CD4-positive, CD25-positive, alpha-beta regulatory T cell (primary cell): Measurements from ENCODE around the gene SORCS2. TPM values are rescaled to one million over a fixed set of nuclear protein-coding genes. Genes with fewer than 3 reads are reported as not detected.
A peak's percentile ranks its signal among the peaks of the same experiment; 100 is the strongest.

Experiments used
- ATAC-seq, 2 donors: fragments of 150-1000 bp; cut with Tn5 transposase; one replicate each; pipeline ENCODE4 v1.10.0; 2021; ENCODE audit warnings: low read depth in 2 of 2, moderate number of reproducible peaks in 2 of 2, moderate library complexity in 1 of 2
- DNase-seq, 3 donors: peaks; one replicate each; pipeline versions ENCODE4 v3.0.0 to v3.0.0-alpha.2; 2012 to 2022; ENCODE audit warnings: mixed read lengths in 1 of 3
- H3K27ac ChIP-seq: one replicate; pipeline ENCODE4 v1.7.0; 2013; ENCODE audit warnings: mild to moderate bottlenecking, low read length; ENCODE audit not compliant: insufficient read depth, poor library complexity, severe bottlenecking
- H3K27me3 ChIP-seq: one replicate; pipeline ENCODE4 v1.7.0; 2013; ENCODE audit warnings: low read length; ENCODE audit not compliant: control insufficient read depth, insufficient read depth
- H3K36me3 ChIP-seq: one replicate; pipeline ENCODE4 v1.7.0; 2013; ENCODE audit warnings: mild to moderate bottlenecking, low read length, moderate library complexity; ENCODE audit not compliant: control insufficient read depth, insufficient read depth
- H3K4me1 ChIP-seq: 2 replicates; pipeline ENCODE4 v1.7.0; 2013; ENCODE audit warnings: mild to moderate bottlenecking, low read length; ENCODE audit not compliant: insufficient read depth, control insufficient read depth, poor library complexity, severe bottlenecking
- H3K4me3 ChIP-seq: one replicate; pipeline ENCODE4 v1.7.0; 2013; ENCODE audit warnings: low read depth, mild to moderate bottlenecking, low read length, moderate library complexity
- H3K9me3 ChIP-seq, 2 experiments: 1 replicate in 1 of 2; 2 replicates in 1 of 2; pipeline ENCODE4 v1.7.0; 2013; ENCODE audit warnings: low read length in 2 of 2, mild to moderate bottlenecking in 1 of 2, moderate library complexity in 1 of 2; ENCODE audit not compliant: control insufficient read depth in 2 of 2
- H3K27ac Mint-ChIP-seq, 3 donors: one replicate each; pipeline ENCODE4 v1.8.0; 2020 to 2022; ENCODE audit warnings: mild to moderate bottlenecking in 3 of 3, mixed read lengths in 3 of 3, moderate library complexity in 2 of 3
- H3K27me3 Mint-ChIP-seq: one replicate; pipeline ENCODE4 v1.8.0; 2022; ENCODE audit warnings: mild to moderate bottlenecking, mixed read lengths
- H3K36me3 Mint-ChIP-seq: one replicate; pipeline ENCODE4 v1.8.0; 2020; ENCODE audit warnings: mixed read lengths
- H3K4me1 Mint-ChIP-seq, 4 donors: one replicate each; pipeline ENCODE4 v1.8.0; 2020 to 2022; ENCODE audit warnings: mixed read lengths in 4 of 4, mild to moderate bottlenecking in 1 of 4
- H3K4me3 Mint-ChIP-seq, 4 donors: one replicate each; pipeline ENCODE4 v1.8.0; 2020 to 2022; ENCODE audit warnings: mild to moderate bottlenecking in 4 of 4, mixed read lengths in 4 of 4, moderate library complexity in 3 of 4
- H3K9me3 Mint-ChIP-seq, 7 donors: one replicate each; pipeline ENCODE4 v1.8.0; 2020 to 2022; ENCODE audit warnings: mixed read lengths in 7 of 7, mild to moderate bottlenecking in 3 of 7, moderate library complexity in 2 of 7
- polyA plus RNA-seq, 4 donors: library from polyadenylated mRNA; unstranded; fragments of 300-500 nt; fragmentation: Illumina TruSeq; gene quantifications; one replicate each; pipeline ENCODE4 v1.2.3, GENCODE V29; 2021
- total RNA-seq: library from RNA; stranded (reverse); gene quantifications from one replicate; pipeline ENCODE4 v1.2.3, GENCODE V29; 2022

The SORCS2 gene
- total and polyA plus RNA-seq, 5 donors from 2014 or later, result not detected

DNA sequence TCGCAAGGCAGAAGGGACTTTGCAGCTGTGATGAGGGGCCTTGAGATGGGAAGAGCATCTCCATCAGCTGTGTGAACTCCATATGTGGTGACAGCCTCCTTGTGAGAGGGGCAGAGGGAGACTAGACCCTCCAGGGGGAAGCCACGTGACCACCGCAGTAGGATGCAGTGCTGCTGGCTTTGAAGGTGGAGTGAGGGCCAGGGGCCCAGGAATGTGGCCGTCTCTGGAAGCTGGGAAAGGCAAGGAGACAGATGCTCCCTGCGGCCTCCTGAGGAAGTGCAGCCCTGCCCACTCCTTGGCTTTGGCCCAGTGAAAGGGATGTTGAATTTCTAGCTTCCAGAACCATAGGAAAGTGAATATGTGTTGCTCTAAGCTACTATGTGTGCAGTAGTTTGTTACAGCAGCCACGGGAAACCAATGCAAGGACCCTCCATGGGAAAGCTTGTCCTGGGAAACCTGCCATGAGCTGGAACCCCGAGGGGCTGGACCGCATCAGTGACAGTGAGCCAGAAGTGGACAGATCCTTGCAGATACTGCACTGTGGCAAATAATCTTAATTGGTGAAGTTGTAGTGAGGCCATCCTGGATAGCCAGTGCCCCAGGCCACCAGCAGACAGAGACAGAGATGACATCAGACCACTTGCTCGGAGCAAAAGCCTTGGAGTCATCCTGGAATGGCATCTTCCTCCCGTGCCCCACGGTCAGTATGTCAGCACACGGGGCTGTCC, 35.4 kb upstream of the SORCS2 start:
- no peak overlapping the region for H3K27ac Mint-ChIP-seq
- no peaks in the 10 kb centered on the region for H3K27me3 ChIP-seq
- peaks cover 17% of the 10 kb centered on the region for H3K27me3 Mint-ChIP-seq
- no peak overlapping the region for H3K27ac ChIP-seq
- no peaks in the 10 kb centered on the region for H3K9me3 ChIP-seq
- no peaks in the 10 kb centered on the region for H3K4me1 Mint-ChIP-seq
- H3K9me3 Mint-ChIP-seq, result peaks cover 0 to 1% (median 0%) of the 10 kb centered on the region in 7 donors
- no peaks in the 10 kb centered on the region for H3K36me3 Mint-ChIP-seq
- DNase-seq (no peak), ATAC-seq (no peak)
- no peaks in the 10 kb centered on the region for H3K36me3 ChIP-seq
- H3K4me3 ChIP-seq, result no peak overlapping the region
- no peak overlapping the region for H3K4me3 Mint-ChIP-seq
- H3K4me1 ChIP-seq, result no peaks in the 10 kb centered on the region

DNA sequence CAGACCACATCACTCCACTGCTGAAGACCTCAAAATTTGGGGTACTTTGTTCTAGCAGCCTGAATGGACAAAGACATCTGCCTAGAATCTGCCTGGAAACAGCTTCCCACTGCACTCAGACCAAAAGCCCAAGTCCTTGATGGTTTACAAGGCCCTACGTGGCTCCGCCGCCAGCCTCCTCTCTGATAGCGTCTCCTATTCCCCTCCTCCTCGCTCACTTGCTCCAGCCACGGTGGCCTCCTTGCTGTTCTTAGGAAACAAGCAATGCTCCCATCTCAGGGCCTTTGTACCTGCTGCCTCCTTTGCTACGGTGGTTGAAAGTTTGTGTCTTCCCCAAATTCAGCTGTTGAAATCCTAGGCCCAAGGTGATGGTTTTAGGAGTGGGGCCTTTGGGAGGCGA, 34.7 kb upstream of the SORCS2 start:
- Mint-ChIP-seq H3K4me3 (no peak overlapping the region), H3K4me1 (no peaks in the 10 kb centered on the region), H3K9me3 (peaks cover 0 to 1% (median 0%) of the 10 kb centered on the region in 7 donors), H3K27me3 (peaks cover 15% of the 10 kb centered on the region), H3K36me3 (no peaks in the 10 kb centered on the region), H3K27ac (no peak overlapping the region)
- DNase-seq (no peak), ATAC-seq (no peak)
- Histone ChIP-seq H3K4me3 (no peak overlapping the region), H3K36me3 (no peaks in the 10 kb centered on the region), H3K27me3 (no peaks in the 10 kb centered on the region), H3K9me3 (no peaks in the 10 kb centered on the region), H3K4me1 (no peaks in the 10 kb centered on the region), H3K27ac (no peak overlapping the region)

DNA sequence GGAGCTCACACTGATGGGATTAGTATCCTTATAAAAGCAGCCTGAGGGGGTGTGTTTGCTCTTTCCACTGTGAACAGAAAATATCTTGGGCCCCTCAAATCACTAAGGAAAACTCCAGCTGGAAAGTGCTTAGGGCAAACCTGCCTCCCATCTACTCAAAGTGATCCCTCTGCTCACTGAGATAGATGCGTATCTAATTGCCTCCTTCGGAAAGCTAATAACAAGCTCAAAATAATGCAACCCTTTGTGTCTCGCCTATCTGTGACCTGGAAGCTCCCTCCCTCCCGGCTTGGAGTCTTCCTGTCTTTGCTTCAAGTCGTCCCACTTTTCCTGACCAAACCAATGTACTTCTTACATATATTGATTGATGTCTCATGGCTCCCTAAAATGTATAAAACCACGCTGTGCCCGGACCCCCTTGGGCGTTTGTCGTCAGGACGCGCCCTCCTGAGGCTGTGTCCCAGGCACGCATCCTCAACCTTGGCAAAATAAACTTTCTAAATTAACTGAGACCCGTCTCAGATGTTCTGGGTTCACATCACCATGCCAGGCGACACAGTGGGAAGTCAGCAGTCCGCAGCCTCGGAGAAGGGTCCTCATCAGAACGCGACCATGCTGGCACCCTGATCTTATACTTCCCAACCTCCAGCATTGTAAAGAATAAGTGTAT, 34.1 kb upstream of the SORCS2 start:
- H3K27ac Mint-ChIP-seq, result no peak overlapping the region
- peaks cover 0 to 1% (median 0%) of the 10 kb centered on the region in 7 donors for H3K9me3 Mint-ChIP-seq
- Histone ChIP-seq H3K27me3 (no peaks in the 10 kb centered on the region), H3K4me3 (no peak overlapping the region), H3K4me1 (no peaks in the 10 kb centered on the region), H3K9me3 (no peaks in the 10 kb centered on the region), H3K36me3 (no peaks in the 10 kb centered on the region), H3K27ac (no peak overlapping the region)
- H3K36me3 Mint-ChIP-seq, result no peaks in the 10 kb centered on the region
- ATAC-seq, result no peak
- no peak for DNase-seq
- H3K4me1 Mint-ChIP-seq, result no peaks in the 10 kb centered on the region
- peaks cover 10% of the 10 kb centered on the region for H3K27me3 Mint-ChIP-seq
- no peak overlapping the region for H3K4me3 Mint-ChIP-seq

DNA sequence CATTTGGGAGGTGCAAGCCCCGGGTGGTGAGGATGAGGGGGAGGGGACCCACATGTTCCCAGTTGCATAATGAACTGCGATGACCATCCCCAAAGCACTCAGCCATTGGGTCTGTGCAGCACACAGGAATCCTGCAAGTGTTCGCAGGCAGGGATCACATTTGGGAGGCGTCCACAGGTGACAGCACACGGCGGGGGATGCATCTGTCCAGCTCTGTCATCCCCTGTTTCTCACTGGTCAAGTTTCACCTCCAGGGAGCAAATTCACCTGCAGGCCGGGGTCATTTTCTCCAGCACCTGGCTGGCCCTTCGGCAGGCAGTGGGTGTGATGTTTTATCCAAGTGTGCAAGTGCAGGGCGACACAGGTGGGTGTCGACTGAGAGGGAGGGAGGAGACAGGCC, 33.3 kb upstream of the SORCS2 start:
- H3K9me3 ChIP-seq, result no peaks in the 10 kb centered on the region
- H3K27ac Mint-ChIP-seq, result no peak overlapping the region
- H3K27me3 Mint-ChIP-seq, result peaks cover 10% of the 10 kb centered on the region
- H3K36me3 ChIP-seq, result no peaks in the 10 kb centered on the region
- DNase-seq, result no peak
- H3K36me3 Mint-ChIP-seq, result no peaks in the 10 kb centered on the region
- H3K4me1 ChIP-seq, result no peaks in the 10 kb centered on the region
- no peaks in the 10 kb centered on the region for H3K4me1 Mint-ChIP-seq
- no peak overlapping the region for H3K27ac ChIP-seq
- H3K27me3 ChIP-seq, result no peaks in the 10 kb centered on the region
- H3K9me3 Mint-ChIP-seq, result peaks cover 0 to 1% (median 0%) of the 10 kb centered on the region in 7 donors
- H3K4me3 ChIP-seq, result no peak overlapping the region
- no peak overlapping the region for H3K4me3 Mint-ChIP-seq
- no peak for ATAC-seq

DNA sequence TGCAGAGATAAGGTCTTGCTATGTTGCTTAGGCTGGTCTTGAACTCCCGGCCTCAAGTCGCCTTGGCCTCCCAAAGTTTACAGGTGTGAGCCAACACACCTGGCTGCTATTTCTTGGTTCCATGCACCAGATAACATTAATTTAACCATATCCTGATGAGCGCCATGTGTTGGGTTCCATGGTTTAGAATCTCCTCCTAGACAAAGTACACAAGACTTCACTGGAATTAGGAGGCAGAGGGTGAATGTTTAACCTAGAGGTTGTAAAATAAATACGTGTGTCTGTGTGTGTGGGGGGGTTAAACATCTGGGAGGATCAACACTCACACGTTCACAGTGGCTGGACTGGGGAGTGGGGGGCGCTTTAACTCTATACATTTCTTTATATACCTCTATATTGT, 32.4 kb upstream of the SORCS2 start:
- no peaks in the 10 kb centered on the region for H3K4me1 Mint-ChIP-seq
- ATAC-seq, result no peak
- Histone ChIP-seq H3K4me3 (no peak overlapping the region), H3K27me3 (no peaks in the 10 kb centered on the region), H3K9me3 (no peaks in the 10 kb centered on the region), H3K36me3 (no peaks in the 10 kb centered on the region), H3K4me1 (no peaks in the 10 kb centered on the region), H3K27ac (no peak overlapping the region)
- H3K27me3 Mint-ChIP-seq, result peaks cover 10% of the 10 kb centered on the region
- no peak overlapping the region for H3K4me3 Mint-ChIP-seq
- no peak overlapping the region for H3K27ac Mint-ChIP-seq
- no peak for DNase-seq
- H3K36me3 Mint-ChIP-seq, result no peaks in the 10 kb centered on the region
- H3K9me3 Mint-ChIP-seq, result peaks cover 0 to 1% (median 0%) of the 10 kb centered on the region in 7 donors

DNA sequence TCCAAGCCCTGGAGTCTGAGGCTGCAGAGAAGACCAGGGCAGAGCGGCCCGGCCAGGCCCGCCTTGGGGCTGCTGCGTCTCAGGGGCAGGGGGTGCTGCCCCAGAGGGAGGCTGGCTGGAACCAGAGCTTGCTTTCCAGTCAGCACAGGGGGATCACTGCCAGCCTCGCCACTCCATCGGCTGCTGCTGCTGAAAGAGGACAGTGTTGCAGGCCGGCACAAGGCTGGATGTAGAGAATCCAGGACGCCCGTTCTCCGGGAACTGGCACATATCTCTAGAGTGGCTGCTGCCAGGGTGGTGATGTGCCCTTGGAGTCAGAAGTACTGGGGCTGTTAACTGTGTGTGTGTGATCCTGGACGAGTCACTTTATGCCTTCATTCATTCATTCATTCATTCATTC, 31.9 kb upstream of the SORCS2 start:
- Mint-ChIP-seq H3K27me3 (peaks cover 10% of the 10 kb centered on the region), H3K9me3 (peaks cover 0 to under 1% (median 0%) of the 10 kb centered on the region in 7 donors), H3K27ac (no peak overlapping the region), H3K4me3 (no peak overlapping the region), H3K4me1 (no peaks in the 10 kb centered on the region), H3K36me3 (no peaks in the 10 kb centered on the region)
- Histone ChIP-seq H3K27me3 (no peaks in the 10 kb centered on the region), H3K4me3 (no peak overlapping the region), H3K36me3 (no peaks in the 10 kb centered on the region), H3K27ac (no peak overlapping the region), H3K9me3 (no peaks in the 10 kb centered on the region), H3K4me1 (no peaks in the 10 kb centered on the region)
- ATAC-seq (no peak), DNase-seq (no peak)

DNA sequence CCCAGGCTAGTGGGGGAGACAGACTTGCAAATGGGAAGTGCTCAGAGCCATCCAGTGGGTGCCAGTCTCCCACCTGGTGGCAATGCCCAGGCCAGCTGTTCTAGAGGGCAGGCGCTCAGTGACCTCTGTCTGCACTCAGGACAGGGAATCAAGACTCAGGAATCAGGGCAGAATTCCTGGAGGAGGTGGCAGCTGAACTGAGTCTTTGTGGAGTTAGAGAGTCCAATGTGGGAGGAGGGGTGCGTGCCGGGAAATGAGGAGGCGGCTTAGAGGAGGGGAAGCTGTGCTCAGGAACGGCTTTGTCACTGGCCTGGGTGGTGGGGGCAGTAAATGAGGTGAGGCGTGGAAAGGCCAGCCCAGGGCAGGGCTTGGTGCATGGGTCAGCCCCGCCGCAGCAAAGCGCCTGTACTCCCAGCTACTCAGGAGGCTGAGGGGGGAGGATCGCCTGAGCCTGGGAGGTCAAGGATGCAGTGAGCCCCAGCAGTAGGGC, 31.3 kb upstream of the SORCS2 start:
- Histone ChIP-seq H3K4me1 (no peaks in the 10 kb centered on the region), H3K27ac (no peak overlapping the region), H3K4me3 (no peak overlapping the region), H3K27me3 (no peaks in the 10 kb centered on the region), H3K36me3 (no peaks in the 10 kb centered on the region), H3K9me3 (no peaks in the 10 kb centered on the region)
- H3K36me3 Mint-ChIP-seq, result no peaks in the 10 kb centered on the region
- no peak for DNase-seq
- H3K27ac Mint-ChIP-seq, result peak overlapping the region in 1 of 3 donors; percentile 20
- no peaks in the 10 kb centered on the region for H3K9me3 Mint-ChIP-seq
- ATAC-seq, result no peak
- peaks cover 10% of the 10 kb centered on the region for H3K27me3 Mint-ChIP-seq
- H3K4me3 Mint-ChIP-seq, result no peak overlapping the region
- no peaks in the 10 kb centered on the region for H3K4me1 Mint-ChIP-seq
